HEK293 (cell line): ENCODE data around the gene RNF214.

Experiments used
- CTCF ChIA-PET: fragments of 350-600 bp; formaldehyde crosslinking; extraction: SDS; loops from one replicate; lab custom pipeline; 2021; ENCODE audit warnings: antibody characterized with exemption; lab: Yijun Ruan, JAX
- POLR2A ChIA-PET: fragments of 300-600 bp; formaldehyde crosslinking; extraction: SDS; loops from one replicate; lab custom pipeline; 2020; ENCODE audit warnings: antibody characterized with exemption, inconsistent platforms; lab: Yijun Ruan, JAX
- H3K27ac ChIP-seq: fragments of 200-500 bp; sonication (Bioruptor generic); 2 replicates; pipeline ENCODE4 v1.5.1; 2014; ENCODE audit warnings: low read depth, low read length, control low read depth, inconsistent platforms; ENCODE audit errors: extremely low read depth
- H3K36me3 ChIP-seq, 2 experiments: fragments of 200-500 bp in 1 of 2; sonication (Bioruptor generic) in 1 of 2; 1 replicate in 1 of 2; 2 replicates in 1 of 2; pipeline ENCODE4 v1.5.1; 2014 to 2017; ENCODE audit warnings: inconsistent platforms in 2 of 2, low read length in 2 of 2; ENCODE audit not compliant: control insufficient read depth in 2 of 2, insufficient read depth in 1 of 2
- H3K4me1 ChIP-seq: fragments of 200-500 bp; sonication (Bioruptor generic); 2 replicates; pipeline ENCODE4 v1.5.1; 2014; ENCODE audit warnings: mild to moderate bottlenecking, low read length, inconsistent platforms; ENCODE audit not compliant: control insufficient read depth, insufficient read depth
- H3K4me3 ChIP-seq: 2 replicates; pipeline ENCODE4 v1.5.1; 2011; ENCODE audit warnings: low read depth, mild to moderate bottlenecking, control low read depth, low read length, moderate library complexity
- H3K9me3 ChIP-seq: fragments of 200-500 bp; sonication (Bioruptor generic); 2 replicates; pipeline ENCODE4 v1.5.1; 2014; ENCODE audit warnings: low read depth, low read length, inconsistent platforms; ENCODE audit not compliant: control insufficient read depth, insufficient read depth
- EGR2 ChIP-seq: fragments of 450-650 bp; formaldehyde crosslinking; IDR thresholded peaks from 2 replicates; pipeline ENCODE4 v1.5.1; 2016; ENCODE audit warnings: low read depth, missing biosample characterization, missing genetic modification characterization
- HOXC10 ChIP-seq: sonication (generic); formaldehyde crosslinking; IDR thresholded peaks from 2 replicates; pipeline ENCODE4 v1.8.1; 2023; ENCODE audit warnings: mild to moderate bottlenecking, missing genetic modification reagents
- KLF1 ChIP-seq: fragments of 450-650 bp; formaldehyde crosslinking; IDR thresholded peaks from 2 replicates; pipeline ENCODE4 v1.5.1; 2016; ENCODE audit warnings: missing biosample characterization, missing genetic modification characterization
- SCRT2 ChIP-seq: fragments of 450-650 bp; formaldehyde crosslinking; IDR thresholded peaks from 2 replicates; pipeline ENCODE4 v1.5.1; 2016; ENCODE audit warnings: missing biosample characterization, missing genetic modification characterization
- ZFHX2 ChIP-seq: fragments of 450-650 bp; formaldehyde crosslinking; conservative IDR thresholded peaks from 2 replicates; pipeline ENCODE4 v1.5.1; 2016; ENCODE audit warnings: missing biosample characterization, missing genetic modification characterization
- ZNF112 ChIP-seq: fragments of 450-650 bp; formaldehyde crosslinking; IDR thresholded peaks from 2 replicates; pipeline ENCODE4 v1.5.0; 2017; ENCODE audit warnings: missing biosample characterization, missing genetic modification characterization
- ZNF157 ChIP-seq: fragments of 450-650 bp; formaldehyde crosslinking; IDR thresholded peaks from 2 replicates; pipeline ENCODE4 v1.5.1; 2016; ENCODE audit warnings: missing biosample characterization, missing genetic modification characterization
- ZNF274 ChIP-seq, 2 experiments: fragments of 200-500 bp in 1 of 2; fragments of 450-650 bp in 1 of 2; sonication (Bioruptor generic) in 1 of 2; formaldehyde crosslinking in 1 of 2; IDR thresholded peaks; 2 replicates each; pipeline versions ENCODE4 v1.5.1 to v1.6.1; 2014 to 2016; ENCODE audit warnings: borderline replicate concordance in 1 of 2, inconsistent platforms in 1 of 2, low read length in 1 of 2, missing biosample characterization in 1 of 2, missing genetic modification characterization in 1 of 2
- ZNF510 ChIP-seq: fragments of 450-650 bp; formaldehyde crosslinking; IDR thresholded peaks from 2 replicates; pipeline ENCODE4 v1.5.1; 2018; ENCODE audit warnings: mild to moderate bottlenecking, missing genetic modification characterization, missing biosample characterization; ENCODE audit not compliant: insufficient replicate concordance
- ZNF513 ChIP-seq: fragments of 450-650 bp; IDR thresholded peaks from 2 replicates; pipeline ENCODE4 v1.5.1; 2018; ENCODE audit warnings: missing biosample characterization, missing genetic modification characterization
- ZNF529 ChIP-seq: fragments of 450-650 bp; formaldehyde crosslinking; IDR thresholded peaks from 2 replicates; pipeline ENCODE4 v1.5.1; 2017; ENCODE audit warnings: missing genetic modification characterization, missing biosample characterization; ENCODE audit not compliant: insufficient replicate concordance
- ZNF549 ChIP-seq: fragments of 450-650 bp; IDR thresholded peaks from 2 replicates; pipeline ENCODE4 v1.5.1; 2018; ENCODE audit warnings: missing biosample characterization, missing genetic modification characterization, mild to moderate bottlenecking, inconsistent platforms, moderate library complexity
- ZNF692 ChIP-seq: fragments of 450-650 bp; formaldehyde crosslinking; IDR thresholded peaks from 2 replicates; pipeline ENCODE4 v1.5.1; 2016; ENCODE audit warnings: missing biosample characterization, missing genetic modification characterization
- TF ChIP-seq, protein P1 (sequence below): fragments of 450-650 bp; formaldehyde crosslinking; IDR thresholded peaks from 2 replicates; pipeline ENCODE4 v1.5.1; 2016; ENCODE audit warnings: missing biosample characterization, missing genetic modification characterization
- TF ChIP-seq, protein P2 (sequence below): fragments of 450-650 bp; formaldehyde crosslinking; IDR thresholded peaks from 2 replicates; pipeline ENCODE4 v1.5.1; 2016; ENCODE audit warnings: missing biosample characterization, missing genetic modification characterization

The RNF214 gene

GRCh38 chr11:117197006-117197405, 35.5 kb upstream of the RNF214 start:
- TF ChIP-seq ZNF513 (tag by site-specific recombination) (no peak), ZNF510 (tag by site-specific recombination) (no peak), ZNF549 (tag by site-specific recombination) (no peak), ZNF692 (tag by site-specific recombination) (no peak), ZNF274 (IDR thresholded peaks at IDR 0.05; ENCODE audit: low read length) (no peak), ZNF274 (tag by site-specific recombination; IDR thresholded peaks at IDR 0.05; ENCODE audit: borderline replicate concordance) (no peak), SCRT2 (tag by site-specific recombination) (no peak), ZNF112 (no peak), ZNF529 (tag by site-specific recombination) (no peak)
- TF ChIP-seq, protein P1, sequence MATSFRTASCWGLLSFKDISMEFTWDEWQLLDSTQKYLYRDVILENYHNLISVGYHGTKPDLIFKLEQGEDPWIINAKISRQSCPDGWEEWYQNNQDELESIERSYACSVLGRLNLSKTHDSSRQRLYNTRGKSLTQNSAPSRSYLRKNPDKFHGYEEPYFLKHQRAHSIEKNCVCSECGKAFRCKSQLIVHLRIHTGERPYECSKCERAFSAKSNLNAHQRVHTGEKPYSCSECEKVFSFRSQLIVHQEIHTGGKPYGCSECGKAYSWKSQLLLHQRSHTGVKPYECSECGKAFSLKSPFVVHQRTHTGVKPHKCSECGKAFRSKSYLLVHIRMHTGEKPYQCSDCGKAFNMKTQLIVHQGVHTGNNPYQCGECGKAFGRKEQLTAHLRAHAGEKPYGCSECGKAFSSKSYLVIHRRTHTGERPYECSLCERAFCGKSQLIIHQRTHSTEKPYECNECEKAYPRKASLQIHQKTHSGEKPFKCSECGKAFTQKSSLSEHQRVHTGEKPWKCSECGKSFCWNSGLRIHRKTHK = no peak
- CTCF ChIA-PET = interaction anchor here (0.5 to 2.4 kb wide), 6 partner anchors 19 to 710 kb away, joined by 3 to 10 read pairs (median 3); no protein-coding TSS in a partner anchor

DNA sequence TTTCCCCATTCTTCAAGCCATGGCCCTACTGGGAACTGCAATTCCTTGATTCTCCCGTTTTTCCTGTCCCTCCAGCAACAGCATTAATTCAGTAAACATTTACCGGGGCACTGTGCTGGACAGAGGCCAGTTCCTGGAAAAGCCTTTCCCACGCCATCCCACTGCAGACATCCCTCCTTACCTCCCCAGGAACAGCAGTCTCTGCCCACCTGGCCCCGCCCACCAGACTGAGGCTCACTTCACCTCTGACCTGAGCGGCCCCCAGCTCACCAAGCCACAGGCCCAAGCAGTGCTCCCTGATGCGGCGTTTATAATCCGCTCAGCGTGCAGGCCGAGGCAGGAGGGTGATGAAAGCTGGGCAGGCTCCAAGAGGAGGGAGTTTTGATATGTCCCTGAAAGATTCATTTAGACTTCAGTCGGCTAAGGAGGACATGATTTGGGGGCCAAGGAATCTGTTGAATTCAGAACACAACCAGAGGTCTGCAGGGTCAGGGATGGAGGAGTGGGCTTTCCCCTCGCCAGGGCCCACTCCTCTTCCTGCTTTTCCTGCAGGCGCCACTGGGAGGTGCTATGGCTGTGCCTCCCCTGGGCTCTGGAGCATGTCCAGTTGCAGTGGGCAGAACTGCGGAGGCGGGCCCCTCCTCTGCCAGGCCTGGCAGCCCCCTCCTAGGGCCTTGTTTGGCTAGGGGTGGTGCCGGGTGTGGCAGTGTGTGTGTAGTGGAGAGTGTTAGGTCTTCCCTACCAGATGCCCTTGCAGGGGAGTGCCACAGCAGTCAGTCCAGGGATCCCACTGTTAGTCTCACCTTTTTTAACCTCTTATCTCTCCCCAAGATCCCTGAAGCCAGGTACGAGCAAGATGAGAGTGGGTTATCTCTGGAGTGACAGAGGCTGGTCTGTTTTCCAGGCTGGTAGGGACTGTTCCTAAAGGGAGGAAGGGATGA, 34.7 kb upstream of the RNF214 start:
- CTCF ChIA-PET = interaction anchor here (0.7 to 2.4 kb wide), 6 partner anchors 18 to 229 kb away, joined by 3 to 10 read pairs (median 3); no protein-coding TSS in a partner anchor
- Histone ChIP-seq H3K4me1 (no peaks in the 10 kb centered on the region), H3K27ac (no peak overlapping the region), H3K4me3 (no peak overlapping the region), H3K36me3 (peaks cover 0 to 32% of the 10 kb centered on the region in 2 experiments; a peak in 1 of 3 replicates), H3K9me3 (no peaks in the 10 kb centered on the region)
- POLR2A ChIA-PET = interaction anchor here (1.8 kb wide), 1 partner anchor 20 kb away, joined by 5 read pairs; the partner anchor contains the start of gene SIDT2
- TF ChIP-seq KLF1 (tag by site-specific recombination) (peak; percentile 72), ZFHX2 (tag by site-specific recombination) (peak; percentile 80), EGR2 (tag by site-specific recombination) (peak; percentile 52; the same call in 1 of the 2 replicates), HOXC10 (no peak), ZNF157 (no peak)
- TF ChIP-seq, protein P2, sequence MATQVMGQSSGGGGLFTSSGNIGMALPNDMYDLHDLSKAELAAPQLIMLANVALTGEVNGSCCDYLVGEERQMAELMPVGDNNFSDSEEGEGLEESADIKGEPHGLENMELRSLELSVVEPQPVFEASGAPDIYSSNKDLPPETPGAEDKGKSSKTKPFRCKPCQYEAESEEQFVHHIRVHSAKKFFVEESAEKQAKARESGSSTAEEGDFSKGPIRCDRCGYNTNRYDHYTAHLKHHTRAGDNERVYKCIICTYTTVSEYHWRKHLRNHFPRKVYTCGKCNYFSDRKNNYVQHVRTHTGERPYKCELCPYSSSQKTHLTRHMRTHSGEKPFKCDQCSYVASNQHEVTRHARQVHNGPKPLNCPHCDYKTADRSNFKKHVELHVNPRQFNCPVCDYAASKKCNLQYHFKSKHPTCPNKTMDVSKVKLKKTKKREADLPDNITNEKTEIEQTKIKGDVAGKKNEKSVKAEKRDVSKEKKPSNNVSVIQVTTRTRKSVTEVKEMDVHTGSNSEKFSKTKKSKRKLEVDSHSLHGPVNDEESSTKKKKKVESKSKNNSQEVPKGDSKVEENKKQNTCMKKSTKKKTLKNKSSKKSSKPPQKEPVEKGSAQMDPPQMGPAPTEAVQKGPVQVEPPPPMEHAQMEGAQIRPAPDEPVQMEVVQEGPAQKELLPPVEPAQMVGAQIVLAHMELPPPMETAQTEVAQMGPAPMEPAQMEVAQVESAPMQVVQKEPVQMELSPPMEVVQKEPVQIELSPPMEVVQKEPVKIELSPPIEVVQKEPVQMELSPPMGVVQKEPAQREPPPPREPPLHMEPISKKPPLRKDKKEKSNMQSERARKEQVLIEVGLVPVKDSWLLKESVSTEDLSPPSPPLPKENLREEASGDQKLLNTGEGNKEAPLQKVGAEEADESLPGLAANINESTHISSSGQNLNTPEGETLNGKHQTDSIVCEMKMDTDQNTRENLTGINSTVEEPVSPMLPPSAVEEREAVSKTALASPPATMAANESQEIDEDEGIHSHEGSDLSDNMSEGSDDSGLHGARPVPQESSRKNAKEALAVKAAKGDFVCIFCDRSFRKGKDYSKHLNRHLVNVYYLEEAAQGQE (tag by site-specific recombination) = 0 out of 2 replicates have a peak, but pooled peaks have one; percentile 13

More at GRCh38 chr11:117197006-117197405, 35.5 kb upstream of the RNF214 start:
- Histone ChIP-seq H3K36me3 (peaks cover 0 to 40% of the 10 kb centered on the region in 2 experiments; a peak in 1 of 3 replicates), H3K27ac (no peak overlapping the region), H3K4me3 (no peak overlapping the region), H3K9me3 (no peaks in the 10 kb centered on the region), H3K4me1 (no peaks in the 10 kb centered on the region)
- POLR2A ChIA-PET = no interaction called here
